ENCODE measurements around the gene EIF4G1. TPM values are rescaled to one million over a fixed set of nuclear protein-coding genes. Genes with fewer than 3 reads are reported as not detected.

The EIF4G1 gene
- total RNA-seq, 1 experiment from 2014 or later = 211 TPM

DNA sequence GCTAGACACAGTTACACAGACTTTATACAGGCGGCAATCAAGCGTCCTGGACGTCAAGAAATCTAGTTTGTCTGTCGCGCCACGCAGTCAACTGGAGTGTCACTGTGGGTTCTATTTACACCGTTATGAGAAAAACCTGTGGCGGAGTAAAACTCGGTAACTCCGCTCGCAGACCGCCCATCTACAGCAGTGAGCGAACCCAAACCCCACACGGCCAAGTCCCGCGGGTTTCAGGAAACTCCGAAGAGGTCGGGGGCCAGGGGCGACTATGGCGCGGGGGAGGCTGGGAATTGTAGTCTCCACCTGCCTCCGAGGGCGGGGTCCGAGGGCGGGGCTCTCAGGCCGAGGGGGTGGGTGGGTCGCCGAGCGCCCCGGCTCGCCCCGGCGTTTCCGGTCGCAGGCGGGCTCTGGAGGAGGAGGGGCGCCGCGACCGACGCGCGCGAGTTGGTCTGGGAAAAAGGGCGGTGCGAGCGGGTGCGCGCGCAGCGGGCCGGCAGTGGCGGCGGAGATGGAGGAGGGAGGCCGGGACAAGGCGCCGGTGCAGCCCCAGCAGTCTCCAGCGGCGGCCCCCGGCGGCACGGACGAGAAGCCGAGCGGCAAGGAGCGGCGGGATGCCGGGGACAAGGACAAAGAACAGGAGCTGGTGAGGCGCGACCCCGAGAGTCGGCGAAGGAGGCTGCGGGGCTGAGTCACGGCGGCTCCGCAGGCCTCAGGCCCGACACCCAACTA, 15.5 kb upstream of the EIF4G1 start, which contains the start of gene PSMD2:
Gene PSMD2, plus strand, starts transcription at position 483 of the 729 bp plus-strand sequence. Its CDS starts 26 bp downstream, at position 509.
- in situ Hi-C loops (cut with HindIII; ENCODE audit: low pct_unique_long_range_greater_than_20kb, low sequenced_read_pairs) = no loop called here
- peak; percentile 96 for DNase-seq (ENCODE audit: low read depth, low spot score)

DNA sequence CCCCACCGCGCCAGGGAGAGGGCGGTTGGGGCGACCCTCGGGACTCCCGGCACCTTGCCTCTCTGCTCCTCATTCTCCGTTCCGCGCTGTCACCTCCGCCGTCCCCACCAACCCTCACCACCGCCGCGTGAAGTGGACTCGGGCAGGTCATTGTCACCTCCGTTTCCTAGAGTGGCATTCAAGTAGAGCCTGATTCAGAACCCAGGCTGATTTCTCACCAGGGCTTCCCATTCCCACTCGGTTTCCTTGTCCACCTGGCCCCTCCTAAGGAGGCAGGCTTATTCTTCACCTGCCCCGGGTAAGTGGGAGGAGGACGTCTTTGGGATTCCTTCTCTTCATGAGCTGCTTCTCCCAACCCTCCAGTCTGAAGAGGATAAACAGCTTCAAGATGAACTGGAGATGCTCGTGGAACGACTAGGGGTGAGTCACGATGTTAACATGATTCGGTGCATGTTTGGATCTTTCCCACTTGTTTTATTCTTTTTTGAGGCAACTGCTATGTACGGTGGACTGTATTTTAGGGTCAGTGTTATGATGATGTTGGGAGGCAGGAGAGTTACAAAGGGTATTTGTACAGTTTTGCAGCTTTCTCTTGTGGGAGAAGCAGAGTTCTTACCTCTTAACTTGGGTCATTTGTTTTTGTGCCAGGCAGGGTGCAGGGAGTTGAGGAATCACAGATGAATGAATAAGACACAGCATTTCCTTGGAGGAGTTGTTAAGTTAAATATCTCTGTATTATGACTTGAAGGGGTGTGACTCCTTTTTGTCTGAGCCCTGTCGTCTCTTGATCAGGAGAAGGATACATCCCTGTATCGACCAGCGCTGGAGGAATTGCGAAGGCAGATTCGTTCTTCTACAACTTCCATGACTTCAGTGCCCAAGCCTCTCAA, 14.7 kb upstream of the EIF4G1 start:
- in situ Hi-C loops (cut with HindIII; ENCODE audit: low pct_unique_long_range_greater_than_20kb, low sequenced_read_pairs) = no loop called here
- DNase-seq (ENCODE audit: low read depth, low spot score) = no peak

DNA sequence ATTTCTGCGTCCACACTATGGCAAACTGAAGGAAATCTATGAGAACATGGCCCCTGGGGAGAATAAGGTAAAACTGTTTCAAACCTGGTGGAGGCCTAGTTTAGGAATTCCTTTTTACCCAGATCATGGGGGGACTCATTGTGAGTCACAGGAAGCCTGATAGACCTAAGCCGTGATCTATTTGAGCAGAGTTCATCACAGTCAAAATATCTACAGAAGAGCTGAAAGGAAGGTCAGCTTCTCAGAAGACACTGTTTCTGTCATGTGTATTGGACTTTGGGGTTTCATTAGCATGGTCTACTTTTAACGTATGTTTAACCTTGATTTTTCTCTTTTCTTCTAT, 14.1 kb upstream of the EIF4G1 start:
- in situ Hi-C loops (cut with HindIII; ENCODE audit: low pct_unique_long_range_greater_than_20kb, low sequenced_read_pairs) = no loop called here
- DNase-seq (ENCODE audit: low read depth, low spot score) = no peak

- in situ Hi-C loops (cut with HindIII; ENCODE audit: low pct_unique_long_range_greater_than_20kb, low sequenced_read_pairs) = no loop called here
- peak; percentile 40 for DNase-seq (ENCODE audit: low read depth, low spot score)
These were observed 8.8 kb upstream of the EIF4G1 start for GRCh38 chr3:184305577-184305976.

- in situ Hi-C loops (cut with HindIII; ENCODE audit: low pct_unique_long_range_greater_than_20kb, low sequenced_read_pairs) = no loop called here
- no peak for DNase-seq (ENCODE audit: low read depth, low spot score)
These were observed 7.9 kb upstream of the EIF4G1 start for GRCh38 chr3:184306341-184306972.

DNA sequence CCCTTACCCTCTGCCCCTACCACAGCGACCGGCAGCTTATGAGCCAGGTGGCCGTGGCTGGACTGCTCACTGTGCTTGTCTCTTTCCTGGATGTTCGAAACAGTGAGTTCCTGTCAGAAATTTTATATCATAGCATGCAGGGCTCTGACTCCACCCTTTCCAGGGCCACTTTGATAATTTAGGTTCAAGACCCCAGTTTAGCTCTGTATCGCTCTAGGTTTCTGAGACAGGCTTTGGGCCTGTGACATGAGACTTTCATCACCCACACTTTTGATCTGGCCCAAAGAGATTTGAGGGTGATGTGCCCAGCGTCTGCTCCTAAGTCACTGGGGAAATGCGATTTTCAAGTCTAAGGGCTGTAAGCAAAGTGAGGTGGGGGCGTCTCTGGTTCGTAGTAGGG, 6.5 kb upstream of the EIF4G1 start:
- in situ Hi-C loops (cut with HindIII; ENCODE audit: low pct_unique_long_range_greater_than_20kb, low sequenced_read_pairs) = no loop called here

DNA sequence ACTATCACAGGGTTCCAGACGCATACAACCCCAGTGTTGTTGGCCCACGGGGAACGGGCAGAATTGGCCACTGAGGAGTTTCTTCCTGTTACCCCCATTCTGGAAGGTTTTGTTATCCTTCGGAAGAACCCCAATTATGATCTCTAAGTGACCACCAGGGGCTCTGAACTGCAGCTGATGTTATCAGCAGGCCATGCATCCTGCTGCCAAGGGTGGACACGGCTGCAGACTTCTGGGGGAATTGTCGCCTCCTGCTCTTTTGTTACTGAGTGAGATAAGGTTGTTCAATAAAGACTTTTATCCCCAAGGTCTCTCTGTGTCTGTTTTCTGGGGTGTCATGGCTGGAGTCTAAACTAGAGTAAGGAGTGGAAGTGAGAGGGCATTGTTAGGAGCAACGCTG, 5.7 kb upstream of the EIF4G1 start:
- in situ Hi-C loops (cut with HindIII; ENCODE audit: low pct_unique_long_range_greater_than_20kb, low sequenced_read_pairs) = no loop called here
- DNase-seq (ENCODE audit: low read depth, low spot score) = no peak

More for the DNA sequence above, 6.5 kb upstream of the EIF4G1 start:
- no peak for DNase-seq (ENCODE audit: low read depth, low spot score)

GRCh38 chr3:184311633-184312032, 2.8 kb upstream of the EIF4G1 start:
- no peak for DNase-seq (ENCODE audit: low read depth, low spot score)
- in situ Hi-C loops (cut with HindIII; ENCODE audit: low pct_unique_long_range_greater_than_20kb, low sequenced_read_pairs) = no loop called here

GRCh38 chr3:184314700-184315542, 515 bp downstream of the EIF4G1 start:
- in situ Hi-C loops (cut with HindIII; ENCODE audit: low pct_unique_long_range_greater_than_20kb, low sequenced_read_pairs) = no loop called here
- DNase-seq (ENCODE audit: low read depth, low spot score) = peak; percentile 42

- DNase-seq (ENCODE audit: low read depth, low spot score) = no peak
- in situ Hi-C loops (cut with HindIII; ENCODE audit: low pct_unique_long_range_greater_than_20kb, low sequenced_read_pairs) = no loop called here
These were observed 1.1 kb downstream of the EIF4G1 start for GRCh38 chr3:184315543-184315867.

GRCh38 chr3:184315871-184316661, 1.7 kb downstream of the EIF4G1 start:
- in situ Hi-C loops (cut with HindIII; ENCODE audit: low pct_unique_long_range_greater_than_20kb, low sequenced_read_pairs) = no loop called here
- no peak for DNase-seq (ENCODE audit: low read depth, low spot score)

- DNase-seq (ENCODE audit: low read depth, low spot score) = no peak
- in situ Hi-C loops (cut with HindIII; ENCODE audit: low pct_unique_long_range_greater_than_20kb, low sequenced_read_pairs) = no loop called here
These were observed 2.4 kb downstream of the EIF4G1 start for GRCh38 chr3:184316792-184317191.

DNA sequence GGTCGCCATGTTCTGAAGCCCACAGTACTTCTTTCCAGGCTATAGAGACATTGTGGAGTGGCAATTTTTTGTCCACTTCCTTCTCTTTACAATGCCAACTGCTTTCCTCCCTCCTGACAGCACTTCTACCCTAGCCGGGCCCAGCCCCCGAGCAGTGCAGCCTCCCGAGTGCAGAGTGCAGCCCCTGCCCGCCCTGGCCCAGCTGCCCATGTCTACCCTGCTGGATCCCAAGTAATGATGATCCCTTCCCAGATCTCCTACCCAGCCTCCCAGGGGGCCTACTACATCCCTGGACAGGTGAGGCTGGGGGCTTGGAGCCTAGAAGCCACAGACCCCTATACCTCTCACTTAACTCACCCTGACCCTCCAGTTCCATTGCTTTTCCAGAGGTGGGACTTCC, 2.8 kb downstream of the EIF4G1 start:
- in situ Hi-C loops (cut with HindIII; ENCODE audit: low pct_unique_long_range_greater_than_20kb, low sequenced_read_pairs) = no loop called here
- DNase-seq (ENCODE audit: low read depth, low spot score) = no peak

GRCh38 chr3:184320104-184320445, 5.7 kb downstream of the EIF4G1 start:
- peak; percentile 66 for DNase-seq (ENCODE audit: low read depth, low spot score)
- in situ Hi-C loops (cut with HindIII; ENCODE audit: low pct_unique_long_range_greater_than_20kb, low sequenced_read_pairs) = no loop called here

- DNase-seq (ENCODE audit: low read depth, low spot score) = no peak
- in situ Hi-C loops (cut with HindIII; ENCODE audit: low pct_unique_long_range_greater_than_20kb, low sequenced_read_pairs) = no loop called here
These were observed 7.3 kb downstream of the EIF4G1 start for GRCh38 chr3:184321666-184322065.

DNA sequence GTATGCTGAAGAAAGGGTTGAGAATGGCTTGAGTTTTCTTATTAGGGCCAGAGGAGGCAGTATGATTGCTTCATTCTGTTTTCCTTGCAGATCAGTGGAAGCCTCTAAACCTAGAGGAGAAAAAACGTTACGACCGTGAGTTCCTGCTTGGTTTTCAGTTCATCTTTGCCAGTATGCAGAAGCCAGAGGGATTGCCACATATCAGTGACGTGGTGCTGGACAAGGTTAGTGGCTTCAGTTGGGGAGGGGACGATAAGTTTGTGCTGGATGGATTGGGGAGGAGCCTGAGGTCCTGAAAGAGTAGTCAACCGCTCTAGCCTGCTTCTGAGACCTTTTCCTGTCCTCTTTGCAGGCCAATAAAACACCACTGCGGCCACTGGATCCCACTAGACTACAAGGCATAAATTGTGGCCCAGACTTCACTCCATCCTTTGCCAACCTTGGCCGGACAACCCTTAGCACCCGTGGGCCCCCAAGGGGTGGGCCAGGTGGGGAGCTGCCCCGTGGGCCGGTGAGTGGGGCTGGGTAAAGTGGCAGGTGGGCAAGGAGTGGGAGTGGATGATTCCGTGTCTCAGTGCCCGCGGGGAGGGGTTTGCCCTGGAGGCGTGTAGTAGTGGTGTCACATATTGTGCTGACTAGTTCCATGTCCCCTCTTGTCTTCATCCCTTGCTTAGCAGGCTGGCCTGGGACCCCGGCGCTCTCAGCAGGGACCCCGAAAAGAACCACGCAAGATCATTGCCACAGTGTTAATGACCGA, 8.5 kb downstream of the EIF4G1 start:
- no peak for DNase-seq (ENCODE audit: low read depth, low spot score)
- in situ Hi-C loops (cut with HindIII; ENCODE audit: low pct_unique_long_range_greater_than_20kb, low sequenced_read_pairs) = no loop called here
